HG03521 (cell line): ENCODE results near the gene SLAIN2.
A peak's percentile ranks its signal among the peaks of the same experiment; 100 is the strongest.
"Not testable (repeated sequence)": the region's sequence is repeated elsewhere in the genome, so short reads cannot be mapped to it uniquely, and the experiment has no call there.

Source experiments
- ATAC-seq: cut with Tn5 transposase; IDR thresholded peaks from one replicate; pipeline ENCODE4 v1.9.1; 2021; ENCODE audit warnings: mild to moderate bottlenecking, moderate library complexity; ENCODE audit not compliant: unreplicated experiment

The SLAIN2 gene

DNA sequence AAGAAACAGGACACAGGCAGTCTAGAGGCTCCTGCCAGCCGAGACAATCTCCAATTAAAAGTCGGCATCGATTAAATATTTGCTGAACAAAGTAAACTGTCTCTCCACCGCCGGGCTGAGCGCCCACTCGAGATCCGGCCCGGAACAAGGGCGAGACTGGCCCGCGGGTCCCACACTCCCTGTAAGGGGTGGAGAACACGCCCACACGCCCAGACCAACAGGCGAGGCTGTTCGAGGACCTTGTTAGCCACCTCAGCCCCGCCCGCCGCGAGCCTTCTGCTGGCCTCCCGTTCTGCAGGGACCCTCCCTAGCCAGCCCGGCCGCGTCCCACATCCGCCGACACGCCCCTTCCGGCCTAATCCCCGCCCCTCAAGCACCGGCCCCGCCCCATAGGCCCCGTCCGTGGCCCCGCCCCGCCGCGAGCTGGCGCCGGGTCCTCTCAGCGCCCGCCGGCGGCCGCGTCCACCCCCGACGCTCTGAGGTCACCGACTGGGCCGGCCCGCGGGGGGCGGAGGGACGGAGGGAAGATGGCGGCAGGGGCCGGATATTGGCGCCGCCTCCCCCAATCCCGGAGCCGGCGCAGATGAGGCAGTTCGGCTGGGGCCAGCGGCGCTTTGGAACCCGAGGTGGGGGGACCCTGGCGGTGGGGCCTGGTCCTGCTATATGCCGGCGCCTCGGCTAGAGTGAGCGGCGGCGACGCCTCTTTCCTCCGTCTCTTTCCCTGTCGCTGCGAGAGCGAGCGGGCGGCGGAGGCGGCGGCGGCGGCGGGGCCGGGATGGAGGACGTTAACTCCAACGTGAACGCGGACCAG is at the start of gene SLAIN2:
TSS of gene SLAIN2 (plus strand) at position 565 of the 811 bp plus-strand sequence. CDS start at position 776, 211 bp downstream.
- peak; percentile 83 for ATAC-seq

DNA sequence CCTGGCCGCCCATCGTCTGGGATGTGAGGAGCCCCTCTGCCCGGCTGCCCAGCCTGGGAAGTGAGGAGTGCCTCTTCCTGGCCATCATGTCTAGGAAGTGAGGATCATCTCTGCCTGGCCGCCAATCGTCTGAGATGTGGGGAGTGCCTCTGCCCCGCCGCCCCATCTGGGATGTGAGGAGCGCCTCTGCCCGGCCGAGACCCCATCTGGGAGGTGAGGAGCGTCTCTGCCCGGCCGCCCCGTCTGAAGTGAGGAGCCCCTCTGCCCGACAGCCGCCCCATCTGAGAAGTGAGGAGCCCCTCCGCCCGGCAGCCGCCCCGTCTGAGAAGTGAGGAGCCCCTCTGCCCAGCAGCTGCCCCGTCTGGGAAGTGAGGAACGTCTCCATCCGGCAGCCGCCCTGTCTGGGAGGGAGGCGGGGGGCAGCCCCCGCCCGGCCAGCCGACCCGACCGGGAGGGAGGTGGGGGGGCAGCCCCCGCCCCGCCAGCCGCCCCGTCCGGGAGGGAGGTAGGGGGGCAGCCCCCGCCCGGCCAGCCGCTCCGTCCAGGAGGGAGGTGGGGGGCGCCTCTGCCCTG is 49.0 kb upstream of the SLAIN2 start:
- ATAC-seq = not testable (repeated sequence)

DNA sequence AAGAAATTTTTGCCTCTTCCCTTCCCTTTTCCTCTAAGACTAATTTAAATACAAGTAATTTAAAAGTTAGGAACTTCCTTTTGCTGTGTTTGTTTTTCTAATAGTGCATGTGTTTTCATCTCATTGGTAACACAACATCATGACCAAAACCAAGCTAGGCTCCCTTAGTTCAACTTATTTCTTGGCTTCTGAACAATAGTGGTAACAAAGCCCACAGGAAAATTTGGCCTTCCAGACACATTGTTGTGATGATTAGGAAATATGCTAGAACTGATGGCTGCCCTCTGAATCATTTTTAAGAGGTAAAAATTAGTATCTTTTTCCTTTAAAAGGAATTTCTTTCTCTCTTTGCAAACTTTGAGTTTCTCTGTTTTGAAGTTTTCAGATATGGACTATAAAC is 46.2 kb upstream of the SLAIN2 start:
- ATAC-seq = no peak

DNA sequence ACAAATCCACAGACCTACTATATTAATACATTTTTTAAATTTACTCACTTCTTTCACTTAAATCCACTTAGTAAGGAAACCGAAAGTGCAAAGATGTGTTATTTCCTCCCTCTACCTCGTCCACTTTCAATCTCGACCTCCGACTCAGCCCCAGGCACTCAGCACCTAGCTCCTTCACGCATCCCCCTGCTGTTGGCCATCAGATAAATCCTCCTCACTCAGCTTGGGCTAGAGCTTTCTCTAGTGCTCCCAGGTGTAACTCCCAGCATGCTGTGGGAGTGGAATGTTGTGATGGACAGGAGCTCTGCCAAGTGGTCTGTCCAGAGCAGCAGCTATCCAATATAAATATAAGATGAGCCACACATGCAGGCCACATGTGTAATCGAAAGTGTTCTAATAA is 45.0 kb upstream of the SLAIN2 start:
- peak; percentile 88 for ATAC-seq

GRCh38 chr4:48297256-48297846 is 44.0 kb upstream of the SLAIN2 start:
- ATAC-seq = no peak

DNA sequence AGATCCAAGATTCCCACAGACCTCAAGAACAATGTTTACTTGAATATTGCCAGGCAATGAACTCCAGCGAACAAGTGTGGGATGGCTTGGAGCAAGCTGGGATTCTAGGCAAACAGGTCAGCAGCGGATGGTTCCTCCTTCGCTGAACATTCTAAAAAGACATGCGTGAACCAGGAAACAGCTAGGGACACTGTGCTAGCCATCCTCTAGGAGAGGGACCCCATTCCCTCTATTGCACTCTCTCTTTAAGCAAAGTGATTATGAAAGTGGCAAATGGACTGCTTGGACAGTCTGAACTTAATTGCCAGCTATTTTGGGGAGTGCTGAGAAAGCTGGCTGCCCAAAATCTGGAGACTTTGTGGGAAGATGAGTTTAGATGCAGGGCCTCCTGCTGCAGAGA is 41.8 kb upstream of the SLAIN2 start:
- no peak for ATAC-seq

GRCh38 chr4:48300004-48300403 is 41.3 kb upstream of the SLAIN2 start:
- ATAC-seq = no peak

DNA sequence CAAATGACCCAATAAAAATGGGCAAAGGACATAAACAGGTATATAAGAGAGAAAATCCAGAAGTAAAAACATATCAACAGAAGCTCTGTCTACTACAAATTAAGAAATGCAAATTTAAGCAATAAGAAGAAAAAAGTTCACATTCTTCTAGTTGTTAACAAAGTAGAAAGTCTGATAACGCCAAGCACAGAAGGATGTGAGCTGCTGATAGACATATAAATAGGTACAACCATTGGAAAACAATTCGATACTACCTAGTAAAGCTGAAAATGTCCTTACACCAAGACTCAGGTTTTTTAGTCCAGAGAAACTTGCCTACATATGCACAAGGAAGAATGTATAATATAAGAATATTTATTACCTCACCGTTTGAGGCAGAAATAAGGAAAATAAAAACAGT is 35.8 kb upstream of the SLAIN2 start:
- no peak for ATAC-seq

- no peak for ATAC-seq
Observed at GRCh38 chr4:48307528-48307927, 33.8 kb upstream of the SLAIN2 start.

GRCh38 chr4:48308901-48309300 is 32.4 kb upstream of the SLAIN2 start:
- ATAC-seq = no peak

DNA sequence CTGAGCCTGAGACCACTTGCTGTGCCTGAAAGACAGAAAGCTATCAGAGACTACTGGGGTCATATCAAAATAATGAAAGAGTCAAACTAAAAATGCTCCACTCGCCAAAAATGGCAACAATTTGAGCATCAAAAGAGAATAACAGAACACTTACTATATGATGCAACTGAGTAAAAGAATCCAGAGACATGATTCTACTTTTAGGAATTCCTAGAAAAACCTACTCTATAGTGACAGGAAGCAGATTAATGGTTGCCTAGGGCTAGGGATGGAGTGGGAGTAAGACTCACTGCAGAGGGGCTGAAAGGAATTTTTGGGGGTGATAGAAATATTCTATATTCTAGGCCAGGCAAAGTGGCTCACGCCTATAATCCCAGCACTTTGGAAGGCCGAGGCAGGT is 29.4 kb upstream of the SLAIN2 start:
- no peak for ATAC-seq

DNA sequence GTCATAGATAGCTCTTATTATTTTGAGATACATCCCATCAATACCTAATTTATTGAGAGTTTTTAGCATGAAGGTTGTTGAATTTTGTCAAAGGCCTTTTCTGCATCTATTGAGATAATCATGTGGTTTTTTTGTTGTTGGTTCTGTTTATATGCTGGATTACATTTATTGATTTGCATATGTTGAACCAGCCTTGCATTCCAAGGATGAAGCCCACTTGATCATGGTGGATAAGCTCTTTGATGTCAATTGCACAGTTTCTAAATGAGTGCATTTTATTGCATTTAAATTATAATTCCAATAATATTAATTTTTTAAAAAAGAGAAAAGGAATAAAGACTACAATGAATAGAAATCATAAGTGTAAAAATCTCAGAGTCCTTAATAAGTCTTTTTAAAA is 26.6 kb upstream of the SLAIN2 start:
- not testable (repeated sequence) for ATAC-seq

GRCh38 chr4:48315728-48316630 is 25.4 kb upstream of the SLAIN2 start:
- peak; percentile 67 for ATAC-seq

DNA sequence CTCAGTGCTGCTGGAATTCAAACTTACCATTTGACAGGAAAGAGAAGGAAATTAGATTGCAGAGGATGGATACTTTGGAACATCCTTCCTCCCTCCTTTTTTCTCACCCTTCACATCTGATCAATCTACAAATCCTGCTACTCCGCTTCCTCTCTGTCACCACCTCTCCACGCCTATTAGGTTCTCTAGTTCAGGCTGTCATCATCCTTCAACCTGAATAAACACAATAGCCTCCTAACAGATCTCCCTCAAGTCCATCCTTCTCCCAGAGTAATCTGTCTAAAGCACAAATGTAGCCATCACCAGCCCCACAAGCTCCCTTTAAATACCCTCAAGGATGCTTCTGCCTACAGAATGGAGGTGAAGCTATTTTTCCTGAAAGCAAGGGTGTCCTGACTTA is 20.0 kb upstream of the SLAIN2 start:
- no peak for ATAC-seq

DNA sequence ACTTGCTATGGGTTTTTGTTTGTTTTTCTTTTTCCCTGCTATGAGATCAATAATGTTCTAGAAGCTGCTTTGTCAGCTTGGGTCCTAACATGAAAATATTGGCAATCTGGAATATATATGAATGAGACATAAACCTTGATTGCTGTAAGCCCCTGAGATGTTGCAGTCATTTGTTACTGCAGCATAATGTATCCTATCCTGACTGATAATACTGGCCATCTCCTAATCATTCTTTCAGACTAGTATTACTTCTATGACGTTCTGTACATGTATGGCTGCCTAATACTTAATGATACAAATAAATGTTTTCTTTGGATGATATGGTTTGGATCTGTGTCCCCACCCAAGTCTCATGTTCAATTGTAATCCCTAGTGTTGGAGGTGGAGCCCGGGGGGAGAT is 19.3 kb upstream of the SLAIN2 start:
- ATAC-seq = no peak

GRCh38 chr4:48324281-48324680 is 17.0 kb upstream of the SLAIN2 start:
- no peak for ATAC-seq

GRCh38 chr4:48329193-48329592 is 12.1 kb upstream of the SLAIN2 start:
- no peak for ATAC-seq

DNA sequence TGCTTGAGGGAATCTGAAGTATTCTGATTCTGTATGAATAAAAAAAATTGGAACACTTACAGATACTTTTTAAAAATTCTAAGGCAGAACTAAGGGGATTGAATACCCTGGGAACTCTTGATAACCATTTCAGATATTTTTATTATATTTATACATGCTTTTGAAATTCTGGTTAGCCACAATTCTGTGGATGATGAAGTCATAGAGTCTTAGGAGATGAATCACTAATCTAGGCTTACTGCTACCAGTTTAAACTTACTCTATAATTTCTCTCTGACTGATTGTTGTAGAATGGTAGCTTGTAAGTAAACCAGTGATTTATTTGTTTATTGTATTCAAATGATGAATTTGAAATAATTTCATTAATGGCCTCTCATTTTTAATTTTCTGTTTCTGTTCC is 11.4 kb upstream of the SLAIN2 start:
- no peak for ATAC-seq

DNA sequence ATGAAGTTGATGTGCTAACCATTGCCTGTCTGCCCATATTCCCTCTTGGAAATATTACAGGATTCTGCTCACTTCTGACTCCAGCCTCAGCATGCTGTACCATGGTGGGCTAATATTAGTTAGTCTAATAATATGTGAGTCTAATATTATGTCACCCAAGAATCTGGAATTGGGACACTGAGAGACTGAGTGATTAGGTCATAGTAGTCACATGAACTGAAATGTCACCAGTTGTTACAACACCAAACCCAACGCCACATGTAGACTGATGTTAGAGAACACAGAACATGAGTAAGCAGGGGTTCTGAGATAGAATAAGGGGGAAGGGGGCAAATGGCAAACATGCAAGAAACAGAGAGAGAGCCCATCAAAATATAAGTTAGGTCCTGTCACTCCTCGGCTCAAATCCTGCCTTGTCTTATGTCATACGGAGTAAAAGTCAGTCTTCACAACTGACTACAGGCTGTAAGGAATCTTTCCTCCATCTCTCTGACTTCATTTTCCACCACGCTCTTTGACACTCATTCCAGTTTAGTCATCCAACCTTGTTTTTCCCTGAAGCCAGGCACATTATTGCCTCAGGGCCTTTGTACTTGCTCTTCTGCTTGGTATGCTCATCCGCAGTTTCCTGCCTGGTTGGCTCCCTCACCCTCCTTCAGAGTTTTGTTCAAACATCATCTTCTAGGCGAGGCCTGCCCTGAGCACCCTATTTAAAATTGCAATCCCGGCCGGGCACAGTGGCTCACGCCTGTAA is 9.6 kb upstream of the SLAIN2 start:
- ATAC-seq = no peak

GRCh38 chr4:48332661-48333060 is 8.7 kb upstream of the SLAIN2 start:
- no peak for ATAC-seq
